Spinal cord (tissue), 9 donors: ENCODE results near the gene SUSD1. TPM values are rescaled to one million over a fixed set of nuclear protein-coding genes. Genes with fewer than 3 reads are reported as not detected.

Source experiments
- DNase-seq, 6 donors: peaks; one replicate each; pipeline versions ENCODE4 v3.0.0 to v3.0.0-alpha.2; 2013 to 2015; ENCODE audit warnings: low spot score in 6 of 6, low read depth in 4 of 6
- H3K27ac ChIP-seq: one replicate; pipeline ENCODE4 v1.5.1; 2013; ENCODE audit warnings: low read depth, low read length, control low read depth
- H3K27me3 ChIP-seq: one replicate; pipeline ENCODE4 v1.6.1; 2013; ENCODE audit warnings: low read length; ENCODE audit not compliant: control insufficient read depth, insufficient read depth
- H3K36me3 ChIP-seq: one replicate; pipeline ENCODE4 v1.6.1; 2013; ENCODE audit warnings: low read length; ENCODE audit not compliant: control insufficient read depth, insufficient read depth
- H3K4me1 ChIP-seq: one replicate; pipeline ENCODE4 v1.6.1; 2013; ENCODE audit warnings: low read length; ENCODE audit not compliant: control insufficient read depth, insufficient read depth
- H3K4me3 ChIP-seq: one replicate; pipeline ENCODE4 v1.5.1; 2013; ENCODE audit warnings: low read depth, low read length, control low read depth
- H3K9me3 ChIP-seq: one replicate; pipeline ENCODE4 v1.6.1; 2013; ENCODE audit warnings: low read length; ENCODE audit not compliant: control insufficient read depth, insufficient read depth
- polyA plus RNA-seq, 2 donors: library from polyadenylated mRNA; unstranded; fragments of 120-200 nt; gene quantifications; one replicate each; pipeline ENCODE4 v1.2.1, GENCODE V29; 2013; ENCODE audit not compliant: insufficient read length in 2 of 2
- small RNA-seq: library from RNA; depleted of rRNA; stranded (forward); fragments of <200 nt; gene quantifications from one replicate; pipeline ENCODE3, GENCODE V24; 2014; ENCODE audit warnings: low replicate concordance
- total RNA-seq, 2 donors: library from RNA; depleted of rRNA in 1 of 2; stranded (reverse); fragments of 120-200 nt in 1 of 2; fragments of >200 nt in 1 of 2; gene quantifications; one replicate each; pipeline versions ENCODE4 v1.2.3 to v1.2.4, GENCODE V29; 2013 to 2014

The SUSD1 gene
- total and polyA plus RNA-seq, 4 donors: 12.9 to 39.0 (median 15.3) TPM

DNA sequence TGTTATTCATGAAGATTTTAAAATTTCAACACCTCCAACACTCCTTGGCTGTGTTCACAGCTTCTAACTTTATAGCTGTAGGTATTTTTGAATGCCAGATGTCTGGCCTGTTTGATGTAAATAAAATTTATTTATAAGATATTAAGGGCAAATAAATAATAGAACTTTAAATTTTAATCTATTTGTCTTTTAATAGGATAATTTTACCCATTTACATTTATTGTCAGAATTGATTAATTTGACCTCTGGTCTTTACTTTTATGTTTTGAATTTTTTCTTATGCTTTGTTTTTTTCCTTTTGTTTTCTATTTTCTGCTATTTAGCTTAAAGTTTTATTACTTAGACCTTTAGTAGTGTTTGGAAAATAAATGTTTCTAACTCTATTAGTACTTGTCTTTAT lies 183.9 kb downstream of the SUSD1 start:
- Histone ChIP-seq H3K27me3 (no peaks in the 10 kb centered on the region), H3K4me3 (no peak overlapping the region), H3K9me3 (no peaks in the 10 kb centered on the region), H3K36me3 (no peaks in the 10 kb centered on the region), H3K27ac (no peak overlapping the region), H3K4me1 (no peaks in the 10 kb centered on the region)
- DNase-seq: no peak

Small RNA genes within 50 kb of the gene (small RNA-seq; reads per million reads assigned to genes)
- not detected for gene RF00019
- not detected for gene RNU6-710P
- gene RNU6-855P: not detected

Other genes starting within 250 kb of the SUSD1 start
- gene PTBP3, start 158.3 kb upstream of the SUSD1 start, total RNA-seq: 10 to 100 TPM; 17.6 to 42.7 TPM
- gene PTBP3, start 158.3 kb upstream of the SUSD1 start, polyA plus RNA-seq: 10 to 100 TPM; 15.5 to 19.7 TPM
- gene HSDL2, start 204.8 kb upstream of the SUSD1 start, total RNA-seq: 10 to 100 TPM; 53.4 to 60.2 TPM
- gene HSDL2, start 204.8 kb upstream of the SUSD1 start, polyA plus RNA-seq: 10 to 100 TPM; 47.7 to 62.7 TPM